Endothelial cell of umbilical vein (primary cell): ENCODE data around the gene VAV3. TPM values are rescaled to one million over a fixed set of nuclear protein-coding genes. Genes with fewer than 3 reads are reported as not detected.

Source experiments
- BruUV-seq: library from RNA; stranded (reverse); fragments of 400-500 nt; replicated peaks from 2 replicates; lab custom pipeline; 2021; lab: Mats Ljungman, UMichigan
- CTCF ChIA-PET: fragments of 300-600, 350-600 bp; sonication (Branson Sonifier 250); formaldehyde crosslinking; loops from one replicate; lab custom pipeline; 2021; ENCODE audit warnings: antibody characterized with exemption, inconsistent platforms; lab: Charles Lee
- POLR2A ChIA-PET: fragments of 300-600, 350-600 bp; sonication (Branson Sonifier 250); formaldehyde crosslinking; loops from one replicate; lab custom pipeline; 2021; ENCODE audit warnings: antibody characterized with exemption, inconsistent platforms; lab: Charles Lee
- DNase-seq: peaks from one replicate; pipeline ENCODE4 v3.0.0-alpha.2; 2011; ENCODE audit warnings: low read depth, low spot score
- FAIRE-seq: peaks from 2 replicates; lab custom pipeline; 2011; peaks lifted over from hg19 to GRCh38; lab: Jason Lieb, UNC
- H2AFZ ChIP-seq: 2 replicates; pipeline ENCODE4 v1.6.0; 2012; ENCODE audit warnings: low read depth, low read length, control low read depth, inconsistent platforms
- H3K27ac ChIP-seq: 2 replicates; pipeline ENCODE4 v1.5.1; 2011; ENCODE audit warnings: low read depth, mild to moderate bottlenecking, control low read depth, low read length, moderate library complexity; ENCODE audit not compliant: insufficient read depth
- H3K27me3 ChIP-seq, 2 experiments: 2 replicates each; pipeline versions ENCODE4 v1.6.0 to v1.6.1; 2011; ENCODE audit warnings: low read length in 2 of 2, mixed read lengths in 1 of 2; ENCODE audit not compliant: control insufficient read depth in 2 of 2, insufficient read depth in 2 of 2
- H3K36me3 ChIP-seq, 2 experiments: 2 replicates in 1 of 2; 3 replicates in 1 of 2; pipeline ENCODE4 v1.5.1; 2011; ENCODE audit warnings: low read length in 2 of 2, mild to moderate bottlenecking in 1 of 2, moderate library complexity in 1 of 2; ENCODE audit not compliant: control insufficient read depth in 2 of 2, insufficient read depth in 2 of 2; ENCODE audit errors: extremely low read depth in 1 of 2
- H3K4me1 ChIP-seq: 3 replicates; pipeline ENCODE4 v1.5.1; 2011; ENCODE audit warnings: mild to moderate bottlenecking, low read length; ENCODE audit not compliant: control insufficient read depth, insufficient read depth; ENCODE audit errors: extremely low read depth
- H3K4me2 ChIP-seq: 2 replicates; pipeline ENCODE4 v1.6.1; 2011; ENCODE audit warnings: low read length, control low read depth, mixed read lengths; ENCODE audit not compliant: insufficient read depth
- H3K4me3 ChIP-seq, 3 experiments: fragments of 200-600 bp in 1 of 3; sonication (generic), shearing (Covaris generic) in 1 of 3; replicated peaks in 1 of 3; 2 replicates each; pipeline ENCODE4 v1.5.1; 2011 to 2016; ENCODE audit warnings: control low read depth in 3 of 3, low read length in 3 of 3, mild to moderate bottlenecking in 2 of 3, inconsistent platforms in 1 of 3, low read depth in 1 of 3, moderate library complexity in 1 of 3; ENCODE audit not compliant: insufficient read depth in 1 of 3
- H3K79me2 ChIP-seq: 2 replicates; pipeline ENCODE4 v1.6.0; 2012; ENCODE audit warnings: low read length, inconsistent platforms; ENCODE audit not compliant: control insufficient read depth, insufficient read depth
- H3K9ac ChIP-seq: replicated peaks from 2 replicates; pipeline ENCODE3; 2011; ENCODE audit warnings: low read length, control low read depth; ENCODE audit not compliant: insufficient read depth; ENCODE audit errors: extremely low read depth
- H3K9me1 ChIP-seq: replicated peaks from 3 replicates; pipeline ENCODE4 v1.6.0; 2011; ENCODE audit warnings: mild to moderate bottlenecking, low read length; ENCODE audit not compliant: control insufficient read depth, insufficient read depth; ENCODE audit errors: extremely low read depth
- H3K9me3 ChIP-seq: replicated peaks from 2 replicates; pipeline ENCODE4 v1.5.1; 2012; ENCODE audit warnings: low read length, inconsistent platforms; ENCODE audit not compliant: control insufficient read depth, insufficient read depth
- H4K20me1 ChIP-seq: replicated peaks from 2 replicates; pipeline ENCODE3; 2011; ENCODE audit warnings: mild to moderate bottlenecking, low read length; ENCODE audit not compliant: control insufficient read depth, insufficient read depth; ENCODE audit errors: extremely low read depth
- CTCF ChIP-seq, 2 donors: IDR thresholded peaks; 1 replicate in 1 of 2; 2 replicates in 1 of 2; pipeline ENCODE4 v1.5.1; 2011; ENCODE audit warnings: low read length in 2 of 2, mild to moderate bottlenecking in 2 of 2, moderate library complexity in 2 of 2, control low read depth in 1 of 2, inconsistent platforms in 1 of 2, low read depth in 1 of 2; ENCODE audit not compliant: insufficient read depth in 1 of 2; ENCODE audit errors: extremely low read depth in 1 of 2
- EZH2 ChIP-seq: IDR thresholded peaks from 2 replicates; pipeline ENCODE4 v1.6.1; 2012; ENCODE audit warnings: borderline replicate concordance, low read depth, mild to moderate bottlenecking, moderate library complexity, low read length, inconsistent platforms; ENCODE audit not compliant: severe bottlenecking
- FOS ChIP-seq: IDR thresholded peaks from 2 replicates; pipeline ENCODE4 v1.6.1; 2011; ENCODE audit warnings: mild to moderate bottlenecking, low read length, moderate library complexity, borderline replicate concordance; ENCODE audit not compliant: insufficient read depth
- GATA2 ChIP-seq: IDR thresholded peaks from 2 replicates; pipeline ENCODE4 v1.7.0; 2011; ENCODE audit warnings: low read depth, mild to moderate bottlenecking, moderate library complexity, mixed read lengths, low read length; ENCODE audit not compliant: insufficient read length, insufficient read depth
- JUN ChIP-seq: IDR thresholded peaks from 2 replicates; pipeline ENCODE4 v1.6.1; 2011; ENCODE audit warnings: borderline replicate concordance, low read depth; ENCODE audit not compliant: insufficient read length, insufficient read depth
- MAX ChIP-seq: IDR thresholded peaks from 2 replicates; pipeline ENCODE4 v1.6.1; 2011; ENCODE audit not compliant: insufficient read depth, insufficient read length
- MYC ChIP-seq: IDR thresholded peaks from one replicate; pipeline ENCODE4 v1.6.1; 2011; ENCODE audit warnings: mild to moderate bottlenecking, low read depth, low read length
- POLR2A ChIP-seq: IDR thresholded peaks from 2 replicates; pipeline ENCODE4 v1.6.1; 2012; ENCODE audit warnings: low read depth, mild to moderate bottlenecking, control low read depth, low read length
- POLR2AphosphoS5 ChIP-seq: IDR thresholded peaks from 2 replicates; pipeline ENCODE4 v1.6.1; 2012; ENCODE audit warnings: low read depth, mild to moderate bottlenecking, control low read depth, low read length, moderate library complexity; ENCODE audit not compliant: insufficient read depth
- dilution Hi-C: fragments of 300-500 bp; cut with MboI; formaldehyde crosslinking; loops from one replicate; pipeline ENCODE4 v1.15.0; 2019; ENCODE audit warnings: low sequenced_read_pairs; ENCODE audit not compliant: extremely low pct_ligation_motif_present
- intact Hi-C: fragments of 100-400 bp; cut with micrococcal nuclease; formaldehyde crosslinking; loops from one replicate; pipeline ENCODE4 v1.10.0; 2022
- polyA plus RNA-seq, 4 experiments: library from polyadenylated mRNA; depleted of rRNA in 3 of 4; stranded (reverse) in 3 of 4; unstranded in 1 of 4; fragments of >200 nt; gene quantifications; 2 replicates each; pipeline versions ENCODE4 v1.2.1 to v1.2.3, GENCODE V29; 2011 to 2012; ENCODE audit warnings: missing spikeins in 1 of 4
- total RNA-seq: library from RNA; stranded (reverse); gene quantifications from 2 replicates; pipeline ENCODE4 v1.2.3, GENCODE V29; 2021

The VAV3 gene
- total and polyA plus RNA-seq, 2 donors (not counting 3 experiments of a cell fraction or from before 2014, with no cell fraction given), result 0.18 to 1.5 TPM

DNA sequence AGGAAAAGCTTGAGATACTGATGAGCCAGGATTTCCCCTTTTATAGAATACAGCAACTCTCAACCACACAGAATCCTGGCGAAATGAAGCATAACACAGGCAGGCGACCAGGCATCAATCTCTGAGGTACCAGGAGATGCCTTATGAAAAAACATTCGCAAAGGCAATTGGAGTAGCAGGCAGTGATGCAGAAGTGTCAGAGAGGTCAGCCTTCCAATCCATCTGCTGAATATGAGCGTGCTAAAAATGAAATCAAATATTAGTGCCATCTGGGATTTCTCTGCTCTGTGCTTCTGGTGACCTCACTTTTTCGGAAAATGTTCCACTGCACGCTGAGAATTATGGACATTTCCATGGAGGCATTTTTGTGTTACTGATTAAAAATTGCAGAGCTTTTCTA lies 258.8 kb downstream of the VAV3 start:
- no peak overlapping the region for H2AFZ ChIP-seq
- no peaks in the 10 kb centered on the region for H3K36me3 ChIP-seq
- CTCF ChIA-PET, result interaction anchor here (1.6 kb wide), 1 partner anchor 44 kb away, joined by 4 read pairs; no protein-coding TSS in a partner anchor
- H3K9me1 ChIP-seq, result no peaks in the 10 kb centered on the region
- H3K9me3 ChIP-seq, result no peaks in the 10 kb centered on the region
- FAIRE-seq, result no peak
- no peaks in the 10 kb centered on the region for H3K4me1 ChIP-seq
- dilution Hi-C loops (no loop called here), intact Hi-C loops (no loop called here)
- BruUV-seq, result no TSS peak
- POLR2A ChIA-PET, result no interaction called here
- H3K79me2 ChIP-seq, result no peaks in the 10 kb centered on the region
- TF ChIP-seq MAX, result no peak
- no peak for TF ChIP-seq EZH2
- no peak for TF ChIP-seq POLR2AphosphoS5
- TF ChIP-seq GATA2, result no peak
- no peak for TF ChIP-seq FOS
- TF ChIP-seq JUN, result no peak
- no peak for TF ChIP-seq POLR2A
- TF ChIP-seq MYC, result no peak
- no peak for DNase-seq
- H3K4me2 ChIP-seq, result no peak overlapping the region
- no peaks in the 10 kb centered on the region for H3K27me3 ChIP-seq
- H3K27ac ChIP-seq, result no peak overlapping the region
- H4K20me1 ChIP-seq, result no peaks in the 10 kb centered on the region
- no peak overlapping the region for H3K4me3 ChIP-seq
- H3K9ac ChIP-seq, result no peak overlapping the region

GRCh38 chr1:107704911-107705310 lies 260.1 kb downstream of the VAV3 start:
- intact Hi-C loops (no loop called here), dilution Hi-C loops (no loop called here)
- ChIA-PET CTCF (interaction anchor here (1.6 kb wide), 1 partner anchor 46 kb away, joined by 4 read pairs; no protein-coding TSS in a partner anchor), POLR2A (no interaction called here)
- DNase-seq (no peak), FAIRE-seq (no peak)
- Histone ChIP-seq H3K4me1 (no peaks in the 10 kb centered on the region), H3K4me2 (no peak overlapping the region), H3K9me3 (no peaks in the 10 kb centered on the region), H3K36me3 (no peaks in the 10 kb centered on the region), H3K27ac (no peak overlapping the region), H3K9ac (no peak overlapping the region), H3K27me3 (no peaks in the 10 kb centered on the region), H3K79me2 (no peaks in the 10 kb centered on the region), H3K4me3 (no peak overlapping the region), H2AFZ (no peak overlapping the region), H4K20me1 (no peaks in the 10 kb centered on the region), H3K9me1 (no peaks in the 10 kb centered on the region)
- BruUV-seq, result no TSS peak
- no peak for TF ChIP-seq POLR2AphosphoS5
- TF ChIP-seq FOS, result no peak
- TF ChIP-seq MAX, result no peak
- no peak for TF ChIP-seq MYC
- TF ChIP-seq POLR2A, result no peak
- no peak for TF ChIP-seq CTCF (IDR thresholded peaks at IDR 0.05; ENCODE audit: extremely low read depth in 1 of 2, insufficient read depth in 1 of 2, low read depth in 1 of 2, low read length in 2 of 2)
- no peak for TF ChIP-seq GATA2
- no peak for TF ChIP-seq EZH2
- TF ChIP-seq JUN, result no peak
